Activated T-helper 1 cell treated with anti-CD3 and anti-CD28 coated beads, Interleukin-2, amount 50 U/mL, for 16 hours (primary cell): Measurements from ENCODE around the gene MEGF11.

Experiments
- DNase-seq, 2 donors: peaks; one replicate each; pipeline ENCODE4 v3.0.0-alpha.2; 2020; ENCODE audit warnings: low read depth in 1 of 2, low spot score in 1 of 2

The MEGF11 gene

GRCh38 chr15:66240240-66240794, 13.2 kb downstream of the MEGF11 start:
- DNase-seq = no peak

GRCh38 chr15:66239514-66239913, 14.0 kb downstream of the MEGF11 start:
- DNase-seq = no peak

- DNase-seq = no peak
These were observed 15.2 kb downstream of the MEGF11 start for GRCh38 chr15:66238318-66238717.

- DNase-seq = no peak
These were observed 15.9 kb downstream of the MEGF11 start for GRCh38 chr15:66237513-66238235.

- DNase-seq = no peak
These were observed 16.7 kb downstream of the MEGF11 start for GRCh38 chr15:66236806-66237375.

- DNase-seq = no peak
These were observed 17.7 kb downstream of the MEGF11 start for GRCh38 chr15:66235866-66236265.

- DNase-seq = no peak
These were observed 18.8 kb downstream of the MEGF11 start for GRCh38 chr15:66234798-66235197.

GRCh38 chr15:66233487-66234415, 19.8 kb downstream of the MEGF11 start:
- DNase-seq = no peak

- DNase-seq = no peak
These were observed 21.3 kb downstream of the MEGF11 start for GRCh38 chr15:66232267-66232625.

- DNase-seq = no peak
These were observed 21.9 kb downstream of the MEGF11 start for GRCh38 chr15:66231394-66232266.

GRCh38 chr15:66229790-66230465, 23.6 kb downstream of the MEGF11 start:
- DNase-seq = no peak

GRCh38 chr15:66228807-66229735, 24.5 kb downstream of the MEGF11 start:
- DNase-seq = no peak

- DNase-seq = no peak
These were observed 26.8 kb downstream of the MEGF11 start for GRCh38 chr15:66226736-66227135.

GRCh38 chr15:66225656-66226274, 27.8 kb downstream of the MEGF11 start:
- no peak for DNase-seq

GRCh38 chr15:66224946-66225345, 28.6 kb downstream of the MEGF11 start:
- DNase-seq = no peak

GRCh38 chr15:66222273-66223198, 31.0 kb downstream of the MEGF11 start:
- no peak for DNase-seq

GRCh38 chr15:66221126-66221525, 32.4 kb downstream of the MEGF11 start:
- DNase-seq = no peak

- DNase-seq = no peak
These were observed 32.9 kb downstream of the MEGF11 start for GRCh38 chr15:66220601-66221000.
